Breast epithelium (tissue), 4 donors: ENCODE results near the gene RNF224. TPM values are rescaled to one million over a fixed set of nuclear protein-coding genes. Genes with fewer than 3 reads are reported as not detected.

Experiments
- DNase-seq, 2 donors: peaks; one replicate each; pipeline ENCODE4 v3.0.0-alpha.2; 2019; ENCODE audit warnings: low spot score in 2 of 2
- H3K27ac ChIP-seq, 2 donors: fragments of 200-600 bp; sonication (generic) in 1 of 2; one replicate each; pipeline ENCODE4 v1.5.1; 2016 to 2019; ENCODE audit warnings: mild to moderate bottlenecking in 1 of 2
- H3K27me3 ChIP-seq, 2 donors: fragments of 200-600 bp; sonication (generic) in 1 of 2; one replicate each; pipeline versions ENCODE4 v1.5.1 to v1.6.0; 2017 to 2019; ENCODE audit warnings: control low read depth in 1 of 2, mild to moderate bottlenecking in 1 of 2
- H3K36me3 ChIP-seq: fragments of 200-600 bp; one replicate; pipeline ENCODE4 v1.5.1; 2019
- H3K4me1 ChIP-seq, 2 donors: fragments of 200-600 bp; sonication (generic); one replicate each; pipeline ENCODE4 v1.5.1; 2016 to 2019; ENCODE audit warnings: control low read depth in 1 of 2
- H3K4me3 ChIP-seq, 3 donors: fragments of 200-600 bp; sonication (generic); 1 replicate in 2 of 3; 2 replicates in 1 of 3; pipeline ENCODE4 v1.5.1; 2016 to 2019; ENCODE audit warnings: mild to moderate bottlenecking in 3 of 3, moderate library complexity in 2 of 3
- H3K9me3 ChIP-seq, 2 donors: fragments of 200-600 bp; sonication (generic) in 1 of 2; one replicate each; pipeline ENCODE4 v1.5.1; 2016 to 2019; ENCODE audit warnings: control low read depth in 1 of 2
- CTCF ChIP-seq, 3 donors: fragments of 450-650 bp; IDR thresholded peaks; one replicate each; pipeline ENCODE4 v1.5.1; 2016 to 2017; ENCODE audit warnings: antibody characterized with exemption in 3 of 3, mild to moderate bottlenecking in 3 of 3, moderate library complexity in 3 of 3
- POLR2A ChIP-seq: fragments of 450-650 bp; IDR thresholded peaks from one replicate; pipeline ENCODE4 v1.6.1; 2016; ENCODE audit warnings: antibody characterized with exemption, mild to moderate bottlenecking, moderate library complexity
- POLR2AphosphoS5 ChIP-seq, 3 donors: sonication (generic); formaldehyde crosslinking; IDR thresholded peaks; one replicate each; pipeline ENCODE4 v1.6.1; 2017; ENCODE audit warnings: antibody characterized with exemption in 3 of 3
- intact Hi-C: fragments of 100-400 bp; cut with DNase I; formaldehyde crosslinking; loops from one replicate; pipeline ENCODE4 v1.15.1; 2023; ENCODE audit warnings: low total_unique reads
- total RNA-seq, 3 donors: library from RNA; depleted of rRNA; stranded (reverse); fragments of >200 nt; gene quantifications; one replicate each; pipeline ENCODE4 v1.1.0, GENCODE V29; 2016

Gene RNF224
- total RNA-seq, 3 donors from 2014 or later = 0.29 TPM; not detected in 2

- no peaks in the 10 kb centered on the region for H3K27me3 ChIP-seq
- intact Hi-C loops = loop anchor here (10.0 kb wide), 1 partner anchor 1876 kb away; no protein-coding TSS in a partner anchor
- TF ChIP-seq CTCF (IDR thresholded peaks at IDR 0.05) (no peak), POLR2A (no peak), POLR2AphosphoS5 (IDR thresholded peaks at IDR 0.05) (no peak)
Measured at GRCh38 chr9:137251194-137251461, 23.8 kb downstream of the RNF224 start, which contains the start of gene STPG3. TSS of gene STPG3 (plus strand) at chr9:137251286. CDS start at chr9:137251287, 1 bp downstream.

GRCh38 chr9:137251490-137252268, 24.4 kb downstream of the RNF224 start:
- Histone ChIP-seq H3K27ac (no peak overlapping the region), H3K4me3 (no peak overlapping the region), H3K36me3 (no peaks in the 10 kb centered on the region), H3K4me1 (peaks cover 5 to 12% of the 10 kb centered on the region in 2 donors), H3K27me3 (no peaks in the 10 kb centered on the region), H3K9me3 (no peaks in the 10 kb centered on the region)
- intact Hi-C loops = loop anchor here (10.0 kb wide), 1 partner anchor 1877 kb away; no protein-coding TSS in a partner anchor
- no peak for DNase-seq
- TF ChIP-seq CTCF (IDR thresholded peaks at IDR 0.05) = no peak
- TF ChIP-seq POLR2A = no peak
- TF ChIP-seq POLR2AphosphoS5 (IDR thresholded peaks at IDR 0.05) = no peak

More at GRCh38 chr9:137251194-137251461, 23.8 kb downstream of the RNF224 start, which contains the start of gene STPG3:
- H3K4me3 ChIP-seq = no peak within 1 kb of the TSS
- H3K4me1 ChIP-seq = peaks cover 2 to 8% of the 10 kb centered on the region in 2 donors
- no peaks in the 10 kb centered on the region for H3K9me3 ChIP-seq
- no peak for DNase-seq
- H3K27ac ChIP-seq = no peak within 1 kb of the TSS
- no peaks in the 10 kb centered on the region for H3K36me3 ChIP-seq

DNA sequence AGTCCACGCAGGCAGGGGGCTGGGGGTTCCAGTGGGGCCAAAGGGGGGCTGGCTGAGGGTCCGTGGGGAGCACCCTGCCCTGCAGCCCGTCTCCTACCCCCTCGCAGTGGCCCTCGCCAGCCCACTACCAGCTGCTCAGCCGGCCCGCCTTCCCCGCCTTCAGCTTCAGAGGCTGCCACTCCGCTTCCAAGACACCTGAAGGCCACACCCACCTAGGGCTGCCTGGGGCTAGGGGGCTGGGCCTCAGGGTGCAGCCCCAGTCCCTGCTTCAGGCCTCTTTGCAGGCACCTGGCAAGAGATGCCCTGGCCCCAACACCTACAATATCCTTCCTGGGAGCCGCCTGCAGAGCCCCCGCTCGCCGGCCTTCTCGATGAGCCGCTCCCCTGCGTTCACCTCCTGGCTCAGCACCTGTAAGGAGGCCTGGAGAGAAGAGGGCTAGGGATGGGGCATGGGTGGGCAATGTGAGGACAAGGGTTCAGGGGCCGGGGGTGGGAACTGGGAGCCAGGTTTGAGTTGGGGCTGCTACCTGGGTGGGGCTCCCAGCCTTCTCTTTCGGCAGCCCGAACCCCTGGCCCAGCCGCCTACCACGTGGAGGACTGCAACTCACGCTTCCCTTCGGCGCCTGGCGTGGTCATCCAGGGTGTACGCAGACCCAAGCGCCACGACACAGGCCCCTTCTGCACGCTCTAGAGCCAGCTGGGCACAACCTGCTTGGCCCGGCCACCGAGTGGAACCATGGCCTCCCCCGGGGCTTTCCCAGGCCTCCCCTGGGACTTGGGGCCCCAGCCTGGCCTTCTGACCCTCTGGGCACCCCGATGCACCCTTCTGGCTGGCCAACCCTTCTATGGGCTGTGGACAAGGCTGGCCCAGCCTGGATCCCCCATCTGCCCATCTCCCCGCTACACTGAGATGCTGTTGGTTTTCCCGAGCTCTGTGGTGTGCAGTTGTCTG, 25.5 kb downstream of the RNF224 start:
- H3K36me3 ChIP-seq = no peaks in the 10 kb centered on the region
- intact Hi-C loops = loop anchor here (10.0 kb wide), 1 partner anchor 1878 kb away; no protein-coding TSS in a partner anchor
- DNase-seq = no peak
- H3K27me3 ChIP-seq = no peaks in the 10 kb centered on the region
- no peak overlapping the region for H3K4me3 ChIP-seq
- H3K9me3 ChIP-seq = no peaks in the 10 kb centered on the region
- no peak overlapping the region for H3K27ac ChIP-seq
- TF ChIP-seq POLR2AphosphoS5 (IDR thresholded peaks at IDR 0.05) (no peak), CTCF (IDR thresholded peaks at IDR 0.05) (no peak), POLR2A (no peak)
- H3K4me1 ChIP-seq = peaks cover 5 to 12% of the 10 kb centered on the region in 2 donors

- no peaks in the 10 kb centered on the region for H3K36me3 ChIP-seq
- peak overlapping the region; percentile 98 to 100 (median 99) for H3K4me3 ChIP-seq
- peaks cover 5 to 12% of the 10 kb centered on the region in 2 donors for H3K4me1 ChIP-seq
- no peak for DNase-seq
- H3K27ac ChIP-seq = no peak overlapping the region
- H3K9me3 ChIP-seq = no peaks in the 10 kb centered on the region
- intact Hi-C loops = loop anchor here (10.0 kb wide), 1 partner anchor 1879 kb away; no protein-coding TSS in a partner anchor
- TF ChIP-seq CTCF (IDR thresholded peaks at IDR 0.05) (no peak), POLR2AphosphoS5 (IDR thresholded peaks at IDR 0.05) (no peak), POLR2A (no peak)
- no peaks in the 10 kb centered on the region for H3K27me3 ChIP-seq
Measured at GRCh38 chr9:137253717-137254623, 26.7 kb downstream of the RNF224 start.
